ENCODE measurements around the gene COA7. TPM values are rescaled to one million over a fixed set of nuclear protein-coding genes. Genes with fewer than 3 reads are reported as not detected.

The COA7 gene
- polyA plus RNA-seq, 1 of the 3 experiments (the other 2 are of a cell fraction) = 9.0 TPM

DNA sequence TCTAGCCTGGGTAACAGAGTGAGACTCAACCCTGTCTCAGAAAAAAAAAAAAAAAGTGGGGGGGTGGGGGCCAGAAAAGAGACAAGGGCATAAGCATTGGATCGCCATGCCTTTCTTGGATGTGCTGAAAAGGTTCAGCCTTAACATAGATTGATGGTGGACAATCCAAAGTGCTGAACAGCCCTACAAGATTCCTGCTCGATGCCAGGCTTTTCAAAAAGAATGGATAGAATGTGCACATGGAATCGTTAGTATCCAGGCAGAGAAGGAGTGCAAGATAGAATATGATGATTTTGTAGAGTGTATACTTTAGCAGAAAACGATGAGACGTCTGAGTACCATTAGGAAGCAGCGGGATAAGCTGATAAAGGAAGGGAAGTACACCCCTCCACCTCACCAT, 10.9 kb upstream of the COA7 start:
- Histone ChIP-seq H3F3A (replicated peaks; ENCODE audit: insufficient read depth) (peaks cover 4% of the 10 kb centered on the region), H3K36me3 (replicated peaks in 1 of 2; ENCODE audit: control insufficient read depth in 1 of 2, insufficient read depth in 2 of 2, low read length in 1 of 2) (no peaks in the 10 kb centered on the region), H2AFZ (ENCODE audit: low read depth) (no peak overlapping the region), H3K9ac (no peak overlapping the region), H3K9me3 (no peaks in the 10 kb centered on the region), H3K4me3 (ENCODE audit: low read depth in 2 of 2, low read length in 1 of 2) (no peak overlapping the region), H3K79me2 (ENCODE audit: insufficient read depth) (no peaks in the 10 kb centered on the region), H3K4me1 (ENCODE audit: control insufficient read depth in 1 of 2, insufficient read depth in 2 of 2, low read depth in 1 of 2, low read length in 1 of 2) (no peaks in the 10 kb centered on the region), H4K20me1 (ENCODE audit: insufficient read depth) (no peaks in the 10 kb centered on the region), H3K27ac (ENCODE audit: low read depth in 2 of 2, low read length in 1 of 2) (no peak overlapping the region), H3K9me2 (no peaks in the 10 kb centered on the region), H3K27me3 (ENCODE audit: insufficient read depth) (no peaks in the 10 kb centered on the region), H3K4me2 (no peak overlapping the region)
- CTCF ChIA-PET = no interaction called here
- WGBS (ENCODE audit: low lambda C conversion rate) = 71% methylated on average over 6 of the region's 6 CpGs
- TF ChIP-seq EP300 (IDR thresholded peaks at IDR 0.05; ENCODE audit: borderline replicate concordance in 1 of 2, low read depth in 1 of 2, low read length in 1 of 2) (no peak), EZH2phosphoT487 (IDR thresholded peaks at IDR 0.05; ENCODE audit: borderline replicate concordance, low read depth) (no peak), FOXJ3 (CRISPR knock-in tag; IDR thresholded peaks at IDR 0.05) (no peak), POLR2AphosphoS5 (IDR thresholded peaks at IDR 0.05; ENCODE audit: low read depth, low read length) (no peak), RFX5 (IDR thresholded peaks at IDR 0.05; ENCODE audit: low read length) (no peak)
- TF ChIP-seq, protein P1, sequence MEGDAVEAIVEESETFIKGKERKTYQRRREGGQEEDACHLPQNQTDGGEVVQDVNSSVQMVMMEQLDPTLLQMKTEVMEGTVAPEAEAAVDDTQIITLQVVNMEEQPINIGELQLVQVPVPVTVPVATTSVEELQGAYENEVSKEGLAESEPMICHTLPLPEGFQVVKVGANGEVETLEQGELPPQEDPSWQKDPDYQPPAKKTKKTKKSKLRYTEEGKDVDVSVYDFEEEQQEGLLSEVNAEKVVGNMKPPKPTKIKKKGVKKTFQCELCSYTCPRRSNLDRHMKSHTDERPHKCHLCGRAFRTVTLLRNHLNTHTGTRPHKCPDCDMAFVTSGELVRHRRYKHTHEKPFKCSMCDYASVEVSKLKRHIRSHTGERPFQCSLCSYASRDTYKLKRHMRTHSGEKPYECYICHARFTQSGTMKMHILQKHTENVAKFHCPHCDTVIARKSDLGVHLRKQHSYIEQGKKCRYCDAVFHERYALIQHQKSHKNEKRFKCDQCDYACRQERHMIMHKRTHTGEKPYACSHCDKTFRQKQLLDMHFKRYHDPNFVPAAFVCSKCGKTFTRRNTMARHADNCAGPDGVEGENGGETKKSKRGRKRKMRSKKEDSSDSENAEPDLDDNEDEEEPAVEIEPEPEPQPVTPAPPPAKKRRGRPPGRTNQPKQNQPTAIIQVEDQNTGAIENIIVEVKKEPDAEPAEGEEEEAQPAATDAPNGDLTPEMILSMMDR (IDR thresholded peaks at IDR 0.05) = no peak
- no peak for DNase-seq
- POLR2A ChIA-PET = no interaction called here

DNA sequence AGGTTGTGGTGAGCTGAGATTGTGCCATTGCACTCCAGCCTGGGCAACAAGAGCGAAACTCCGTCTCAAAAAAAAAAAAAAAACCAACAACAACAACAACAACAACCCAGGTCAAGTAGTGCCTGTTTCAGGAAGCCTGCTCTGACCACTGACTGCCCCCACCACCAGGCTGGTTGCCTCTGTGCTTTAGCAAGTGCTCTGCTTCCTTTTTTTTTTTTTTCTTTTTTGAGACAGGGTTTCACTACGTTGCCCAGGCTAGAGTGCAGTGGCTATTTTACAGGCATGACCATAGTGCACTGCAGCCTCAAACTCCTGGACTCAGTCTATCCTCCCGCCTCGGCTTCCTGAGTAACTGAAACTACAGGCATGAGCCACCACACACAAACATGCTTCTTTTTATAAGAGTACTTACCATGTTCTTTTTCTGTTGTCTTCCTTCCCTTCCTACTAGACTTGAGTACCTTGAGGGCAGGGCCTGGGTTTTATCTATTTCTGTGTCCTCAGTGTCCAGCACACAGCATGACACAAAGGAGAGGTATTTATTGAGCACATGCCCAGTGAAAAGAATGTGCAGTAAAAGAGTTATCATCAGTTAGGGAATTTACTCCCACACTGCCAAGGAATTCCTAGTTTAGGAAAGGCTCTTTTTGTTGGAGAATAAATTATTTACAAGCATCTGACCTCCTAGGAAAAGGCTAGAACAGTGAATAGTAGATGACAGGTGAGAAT, 9.9 kb upstream of the COA7 start:
- H3K27ac ChIP-seq (ENCODE audit: low read depth in 2 of 2, low read length in 1 of 2) = peak overlapping the region in 1 of 2 experiments; percentile 44; a peak in 2 of 4 replicates
- H3F3A ChIP-seq (replicated peaks; ENCODE audit: insufficient read depth) = peaks cover 4% of the 10 kb centered on the region
- no peak for DNase-seq
- no peaks in the 10 kb centered on the region for H3K9me2 ChIP-seq
- H2AFZ ChIP-seq (ENCODE audit: low read depth) = peak overlapping the region; percentile 27; the same call in 1 of the 2 replicates
- no peak overlapping the region for H3K4me2 ChIP-seq
- H3K9ac ChIP-seq = no peak overlapping the region
- CTCF ChIA-PET = no interaction called here
- no peak overlapping the region for H3K4me3 ChIP-seq (ENCODE audit: low read depth in 2 of 2, low read length in 1 of 2)
- 83% methylated on average over 5 of the region's 5 CpGs for WGBS (ENCODE audit: low lambda C conversion rate)
- peaks cover 0 to 3% of the 10 kb centered on the region in 2 experiments; a peak in 1 of 4 replicates for H3K4me1 ChIP-seq (ENCODE audit: control insufficient read depth in 1 of 2, insufficient read depth in 2 of 2, low read depth in 1 of 2, low read length in 1 of 2)
- H3K36me3 ChIP-seq (replicated peaks in 1 of 2; ENCODE audit: control insufficient read depth in 1 of 2, insufficient read depth in 2 of 2, low read length in 1 of 2) = no peaks in the 10 kb centered on the region
- no peaks in the 10 kb centered on the region for H3K9me3 ChIP-seq
- POLR2A ChIA-PET = no interaction called here
- H4K20me1 ChIP-seq (ENCODE audit: insufficient read depth) = no peaks in the 10 kb centered on the region
- TF ChIP-seq, protein P2, sequence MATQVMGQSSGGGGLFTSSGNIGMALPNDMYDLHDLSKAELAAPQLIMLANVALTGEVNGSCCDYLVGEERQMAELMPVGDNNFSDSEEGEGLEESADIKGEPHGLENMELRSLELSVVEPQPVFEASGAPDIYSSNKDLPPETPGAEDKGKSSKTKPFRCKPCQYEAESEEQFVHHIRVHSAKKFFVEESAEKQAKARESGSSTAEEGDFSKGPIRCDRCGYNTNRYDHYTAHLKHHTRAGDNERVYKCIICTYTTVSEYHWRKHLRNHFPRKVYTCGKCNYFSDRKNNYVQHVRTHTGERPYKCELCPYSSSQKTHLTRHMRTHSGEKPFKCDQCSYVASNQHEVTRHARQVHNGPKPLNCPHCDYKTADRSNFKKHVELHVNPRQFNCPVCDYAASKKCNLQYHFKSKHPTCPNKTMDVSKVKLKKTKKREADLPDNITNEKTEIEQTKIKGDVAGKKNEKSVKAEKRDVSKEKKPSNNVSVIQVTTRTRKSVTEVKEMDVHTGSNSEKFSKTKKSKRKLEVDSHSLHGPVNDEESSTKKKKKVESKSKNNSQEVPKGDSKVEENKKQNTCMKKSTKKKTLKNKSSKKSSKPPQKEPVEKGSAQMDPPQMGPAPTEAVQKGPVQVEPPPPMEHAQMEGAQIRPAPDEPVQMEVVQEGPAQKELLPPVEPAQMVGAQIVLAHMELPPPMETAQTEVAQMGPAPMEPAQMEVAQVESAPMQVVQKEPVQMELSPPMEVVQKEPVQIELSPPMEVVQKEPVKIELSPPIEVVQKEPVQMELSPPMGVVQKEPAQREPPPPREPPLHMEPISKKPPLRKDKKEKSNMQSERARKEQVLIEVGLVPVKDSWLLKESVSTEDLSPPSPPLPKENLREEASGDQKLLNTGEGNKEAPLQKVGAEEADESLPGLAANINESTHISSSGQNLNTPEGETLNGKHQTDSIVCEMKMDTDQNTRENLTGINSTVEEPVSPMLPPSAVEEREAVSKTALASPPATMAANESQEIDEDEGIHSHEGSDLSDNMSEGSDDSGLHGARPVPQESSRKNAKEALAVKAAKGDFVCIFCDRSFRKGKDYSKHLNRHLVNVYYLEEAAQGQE (IDR thresholded peaks at IDR 0.05; ENCODE audit: low read depth, low read length) = no peak
- TF ChIP-seq, protein P3, sequence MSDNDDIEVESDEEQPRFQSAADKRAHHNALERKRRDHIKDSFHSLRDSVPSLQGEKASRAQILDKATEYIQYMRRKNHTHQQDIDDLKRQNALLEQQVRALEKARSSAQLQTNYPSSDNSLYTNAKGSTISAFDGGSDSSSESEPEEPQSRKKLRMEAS (IDR thresholded peaks at IDR 0.05; ENCODE audit: low read depth) = peak; percentile 35; the same call in 1 of the 2 replicates
- peak; percentile 56; the same call in 1 of the 2 replicates for TF ChIP-seq NFIC (IDR thresholded peaks at IDR 0.05; ENCODE audit: borderline replicate concordance)
- TF ChIP-seq, protein P4, sequence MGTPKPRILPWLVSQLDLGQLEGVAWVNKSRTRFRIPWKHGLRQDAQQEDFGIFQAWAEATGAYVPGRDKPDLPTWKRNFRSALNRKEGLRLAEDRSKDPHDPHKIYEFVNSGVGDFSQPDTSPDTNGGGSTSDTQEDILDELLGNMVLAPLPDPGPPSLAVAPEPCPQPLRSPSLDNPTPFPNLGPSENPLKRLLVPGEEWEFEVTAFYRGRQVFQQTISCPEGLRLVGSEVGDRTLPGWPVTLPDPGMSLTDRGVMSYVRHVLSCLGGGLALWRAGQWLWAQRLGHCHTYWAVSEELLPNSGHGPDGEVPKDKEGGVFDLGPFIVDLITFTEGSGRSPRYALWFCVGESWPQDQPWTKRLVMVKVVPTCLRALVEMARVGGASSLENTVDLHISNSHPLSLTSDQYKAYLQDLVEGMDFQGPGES (IDR thresholded peaks at IDR 0.05; ENCODE audit: low read depth, low read length) = no peak
- peak; percentile 46; the same call in 1 of the 2 replicates for TF ChIP-seq FOSL2 (IDR thresholded peaks at IDR 0.05; ENCODE audit: borderline replicate concordance, low read depth)
- peak; percentile 38; the same call in 1 of the 2 replicates for TF ChIP-seq JUND (IDR thresholded peaks at IDR 0.05)
- no peak for TF ChIP-seq YY1 (IDR thresholded peaks at IDR 0.05; ENCODE audit: low read depth)
- no peak for TF ChIP-seq TAF1 (IDR thresholded peaks at IDR 0.05; ENCODE audit: borderline replicate concordance, low read depth, low read length)
- peak; percentile 66 for TF ChIP-seq TCF12 (IDR thresholded peaks at IDR 0.05)
- TF ChIP-seq NRF1 (IDR thresholded peaks at IDR 0.05; ENCODE audit: low read depth, low read length) = no peak
- H3K79me2 ChIP-seq (ENCODE audit: insufficient read depth) = no peaks in the 10 kb centered on the region
- no peaks in the 10 kb centered on the region for H3K27me3 ChIP-seq (ENCODE audit: insufficient read depth)
